Activated T-helper 1 cell treated with anti-CD3 and anti-CD28 coated beads, Interleukin-12 subunit alpha, Interleukin-12 subunit beta, Interleukin-2, Interleukin-4 antibody, amounts not matched to agents 30 ng/mL and 10 ng/mL and 1 ng/mL, durations not matched to agents 14 hours and 24 hours and 36 hours (primary cell): ENCODE data around the gene NHLH2. TPM values are rescaled to one million over a fixed set of nuclear protein-coding genes. Genes with fewer than 3 reads are reported as not detected.

ENCODE experiments used
- total RNA-seq: library from RNA; stranded (reverse); gene quantifications from 2 replicates; pipeline ENCODE4 v1.2.3, GENCODE V29; 2022

NHLH2 gene
- total RNA-seq, 1 donor from 2014 or later, result not detected

Other genes with a start within 250 kb of the NHLH2 start
- 9.9 TPM in 2 replicates for gene VANGL1, start 199.2 kb downstream of the NHLH2 start, total RNA-seq
- not detected in 2 replicates for gene CASQ2, start 72.4 kb downstream of the NHLH2 start, total RNA-seq
- gene SLC22A15, start 135.4 kb upstream of the NHLH2 start, total RNA-seq, result 0.23 and 0.73 TPM in 2 replicates